ENCODE results near the gene PPRC1. TPM values are rescaled to one million over a fixed set of nuclear protein-coding genes. Genes with fewer than 3 reads are reported as not detected.

The PPRC1 gene
- total RNA-seq, 2 donors from 2014 or later = 19.8 to 24.4 TPM

GRCh38 chr10:102120991-102121738, 11.7 kb upstream of the PPRC1 start:
- H3K27ac ChIP-seq = peak overlapping the region; percentile 92 to 96
- H3K36me3 ChIP-seq = no peaks in the 10 kb centered on the region
- intact Hi-C loops (cut with DNase I) = no loop called here

GRCh38 chr10:102121739-102122372, 11.0 kb upstream of the PPRC1 start:
- peak overlapping the region; percentile 92 to 96 for H3K27ac ChIP-seq
- DNase-seq (ENCODE audit: low spot score) = no peak
- peaks cover 20% of the 10 kb centered on the region for H3K4me1 ChIP-seq (replicated peaks)
- H3K36me3 ChIP-seq = no peaks in the 10 kb centered on the region
- TF ChIP-seq POLR2AphosphoS5 (IDR thresholded peaks at IDR 0.05) = no peak
- TF ChIP-seq CTCF (IDR thresholded peaks at IDR 0.05) = no peak
- no peak for TF ChIP-seq POLR2A (IDR thresholded peaks at IDR 0.05)
- peak overlapping the region in 1 of 2 donors; percentile 70 for H3K4me3 ChIP-seq
- no peaks in the 10 kb centered on the region for H3K27me3 ChIP-seq (replicated peaks; ENCODE audit: insufficient read depth)
- intact Hi-C loops (cut with DNase I) = no loop called here
- 41% methylated on average over 6 of the region's 6 CpGs for WGBS
- no peaks in the 10 kb centered on the region for H3K9me3 ChIP-seq

More at GRCh38 chr10:102120991-102121738, 11.7 kb upstream of the PPRC1 start:
- Histone ChIP-seq H3K4me3 (peak overlapping the region; percentile 70 to 81), H3K27me3 (replicated peaks; ENCODE audit: insufficient read depth) (no peaks in the 10 kb centered on the region), H3K9me3 (no peaks in the 10 kb centered on the region), H3K4me1 (replicated peaks) (peaks cover 27% of the 10 kb centered on the region)
- WGBS = 0% methylated on average over 15 of the region's 15 CpGs
- TF ChIP-seq POLR2AphosphoS5 (IDR thresholded peaks at IDR 0.05) = peak; percentile 89
- TF ChIP-seq CTCF (IDR thresholded peaks at IDR 0.05) = no peak
- peak; percentile 82 for DNase-seq (ENCODE audit: low spot score)

- 100% methylated on average over 1 of the region's 1 CpG for WGBS
- Histone ChIP-seq H3K36me3 (no peaks in the 10 kb centered on the region), H3K27me3 (replicated peaks; ENCODE audit: insufficient read depth) (no peaks in the 10 kb centered on the region), H3K4me1 (replicated peaks) (peaks cover 17% of the 10 kb centered on the region), H3K27ac (peak overlapping the region; percentile 92 to 96), H3K9me3 (no peaks in the 10 kb centered on the region), H3K4me3 (no peak overlapping the region)
- DNase-seq (ENCODE audit: low spot score) = no peak
- TF ChIP-seq CTCF (IDR thresholded peaks at IDR 0.05) (no peak), POLR2A (IDR thresholded peaks at IDR 0.05) (no peak), POLR2AphosphoS5 (IDR thresholded peaks at IDR 0.05) (no peak)
- intact Hi-C loops (cut with DNase I) = no loop called here
Measured at GRCh38 chr10:102122450-102122849, 10.4 kb upstream of the PPRC1 start.

- 86% methylated on average over 3 of the region's 3 CpGs for WGBS
- no peaks in the 10 kb centered on the region for H3K9me3 ChIP-seq
- H3K36me3 ChIP-seq = no peaks in the 10 kb centered on the region
- no peaks in the 10 kb centered on the region for H3K27me3 ChIP-seq (replicated peaks; ENCODE audit: insufficient read depth)
- intact Hi-C loops (cut with DNase I) = no loop called here
- H3K4me1 ChIP-seq (replicated peaks) = peaks cover 9% of the 10 kb centered on the region
- H3K27ac ChIP-seq = no peak overlapping the region
- no peak for DNase-seq (ENCODE audit: low spot score)
- no peak for TF ChIP-seq CTCF (IDR thresholded peaks at IDR 0.05)
- no peak for TF ChIP-seq POLR2AphosphoS5 (IDR thresholded peaks at IDR 0.05)
- no peak overlapping the region for H3K4me3 ChIP-seq
Measured at GRCh38 chr10:102123223-102123622, 9.6 kb upstream of the PPRC1 start.

All from prostate gland (tissue), 2 donors.